Measurements from ENCODE around the gene MUC3A. TPM values are rescaled to one million over a fixed set of nuclear protein-coding genes. Genes with fewer than 3 reads are reported as not detected.

The MUC3A gene
- polyA plus RNA-seq, 4 donors: 0.24 to 0.69 (median 0.53) TPM

Other genes with a start within 250 kb of the MUC3A start
- 10 to 100 TPM; 22.6 to 34.5 (median 25.0) TPM for gene POP7, start 243.4 kb upstream of the MUC3A start, polyA plus RNA-seq (ENCODE audit: insufficient read length in 4 of 4)
- gene EPO, start 229.1 kb upstream of the MUC3A start, polyA plus RNA-seq (ENCODE audit: insufficient read length in 4 of 4): under 1 TPM in 2 of 4 donors, not detected in 2; 0.08 to 0.16 TPM
- under 1 TPM in 1 of 4 donors, not detected in 3; 0.04 TPM for gene ZAN, start 215.9 kb upstream of the MUC3A start, polyA plus RNA-seq (ENCODE audit: insufficient read length in 4 of 4)
- gene EPHB4, start 122.0 kb upstream of the MUC3A start, polyA plus RNA-seq (ENCODE audit: insufficient read length in 4 of 4): 10 to 100 TPM; 86.1 to 96.3 (median 89.4) TPM
- 10 to 100 TPM; 19.5 to 28.5 (median 24.9) TPM for gene SLC12A9, start 96.8 kb upstream of the MUC3A start, polyA plus RNA-seq (ENCODE audit: insufficient read length in 4 of 4)
- gene TRIP6, start 82.1 kb upstream of the MUC3A start, polyA plus RNA-seq (ENCODE audit: insufficient read length in 4 of 4): 10 to 100 TPM; 66.1 to 91.5 (median 70.6) TPM
- 100 to 1,000 TPM; 152 to 174 (median 162) TPM for gene SRRT, start 74.4 kb upstream of the MUC3A start, polyA plus RNA-seq (ENCODE audit: insufficient read length in 4 of 4)
- 1 to 10 TPM; 1.5 to 3.4 (median 1.9) TPM for gene UFSP1, start 59.8 kb upstream of the MUC3A start, polyA plus RNA-seq (ENCODE audit: insufficient read length in 4 of 4)
- 1 to 10 TPM; 3.8 to 7.1 (median 4.7) TPM for gene ACHE, start 53.6 kb upstream of the MUC3A start, polyA plus RNA-seq (ENCODE audit: insufficient read length in 4 of 4)
- under 1 TPM in 2 of 4 donors, not detected in 2; 0.10 to 0.24 TPM for gene MUC12, start 20.0 kb downstream of the MUC3A start, polyA plus RNA-seq (ENCODE audit: insufficient read length in 4 of 4)
- gene MUC17, start 70.5 kb downstream of the MUC3A start, polyA plus RNA-seq (ENCODE audit: insufficient read length in 4 of 4): under 1 TPM in 1 of 4 donors, not detected in 3; 0.13 TPM
- gene TRIM56, start 135.9 kb downstream of the MUC3A start, polyA plus RNA-seq (ENCODE audit: insufficient read length in 4 of 4): 10 to 100 TPM; 15.6 to 19.0 (median 17.1) TPM
- gene SERPINE1, start 177.6 kb downstream of the MUC3A start, polyA plus RNA-seq (ENCODE audit: insufficient read length in 4 of 4): 1 to 10 TPM in 3 of 4 donors, under 1 TPM in 1; 0.83 to 1.4 (median 1.2) TPM
- gene AP1S1, start 204.9 kb downstream of the MUC3A start, polyA plus RNA-seq (ENCODE audit: insufficient read length in 4 of 4): 10 to 100 TPM; 72.9 to 79.6 (median 73.5) TPM
- gene VGF, start 216.0 kb downstream of the MUC3A start, polyA plus RNA-seq (ENCODE audit: insufficient read length in 4 of 4): under 1 TPM; 0.09 to 0.29 (median 0.13) TPM
- under 1 TPM in 1 of 4 donors, not detected in 3; 0.13 TPM for gene NAT16, start 230.8 kb downstream of the MUC3A start, polyA plus RNA-seq (ENCODE audit: insufficient read length in 4 of 4)